Measurements from ENCODE around the gene POLR2J3.
"Not testable (repeated sequence)": the region's sequence is repeated elsewhere in the genome, so short reads cannot be mapped to it uniquely, and the experiment has no call there.

DNA sequence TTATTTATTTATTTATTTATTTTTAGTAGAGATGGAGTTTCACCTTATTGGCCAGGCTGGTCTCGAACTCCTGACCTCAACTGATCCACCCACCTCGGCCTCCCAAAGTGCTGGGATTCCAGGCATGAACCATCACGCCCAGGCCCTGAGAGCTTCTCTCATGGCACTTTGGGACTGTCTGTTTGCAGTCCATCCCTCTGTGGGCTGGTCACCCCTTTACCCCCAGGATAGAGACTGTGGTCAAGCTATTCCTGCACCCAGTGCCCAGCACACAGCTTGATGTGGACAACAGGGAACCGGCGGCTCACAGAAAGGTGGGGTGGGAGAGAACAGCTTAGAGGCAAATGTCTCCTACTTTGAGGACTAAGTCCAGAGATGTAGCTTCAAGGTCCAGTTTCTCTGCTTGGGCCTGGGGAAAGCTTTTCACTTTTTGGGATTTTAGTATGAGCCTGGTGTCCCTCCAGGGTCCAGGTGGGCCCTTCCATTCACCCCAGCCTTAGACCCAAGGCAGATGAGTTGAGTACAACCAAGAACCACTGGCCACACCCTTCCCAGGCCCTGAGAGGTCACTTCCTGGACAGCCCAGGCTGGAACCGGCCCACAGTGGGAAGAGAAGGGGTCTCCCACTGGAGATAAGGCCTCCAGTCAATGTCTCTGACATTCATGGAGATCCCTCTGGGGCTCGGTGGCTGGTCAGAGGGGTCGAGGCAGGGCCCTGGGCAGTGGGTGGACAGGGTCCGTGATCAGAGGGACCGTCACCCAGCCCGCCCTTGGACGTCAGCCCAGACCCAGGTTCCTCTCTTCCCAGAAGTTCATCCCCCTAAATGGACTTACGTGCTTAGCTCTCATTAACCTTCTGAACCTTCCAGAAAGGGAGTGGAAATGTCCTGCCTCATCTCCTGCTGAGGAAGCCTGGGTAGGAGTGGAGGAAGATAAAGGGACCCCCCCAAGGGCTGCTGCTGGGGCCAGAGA is 44.3 kb downstream of the POLR2J3 start:
- TF ChIP-seq, protein P1, sequence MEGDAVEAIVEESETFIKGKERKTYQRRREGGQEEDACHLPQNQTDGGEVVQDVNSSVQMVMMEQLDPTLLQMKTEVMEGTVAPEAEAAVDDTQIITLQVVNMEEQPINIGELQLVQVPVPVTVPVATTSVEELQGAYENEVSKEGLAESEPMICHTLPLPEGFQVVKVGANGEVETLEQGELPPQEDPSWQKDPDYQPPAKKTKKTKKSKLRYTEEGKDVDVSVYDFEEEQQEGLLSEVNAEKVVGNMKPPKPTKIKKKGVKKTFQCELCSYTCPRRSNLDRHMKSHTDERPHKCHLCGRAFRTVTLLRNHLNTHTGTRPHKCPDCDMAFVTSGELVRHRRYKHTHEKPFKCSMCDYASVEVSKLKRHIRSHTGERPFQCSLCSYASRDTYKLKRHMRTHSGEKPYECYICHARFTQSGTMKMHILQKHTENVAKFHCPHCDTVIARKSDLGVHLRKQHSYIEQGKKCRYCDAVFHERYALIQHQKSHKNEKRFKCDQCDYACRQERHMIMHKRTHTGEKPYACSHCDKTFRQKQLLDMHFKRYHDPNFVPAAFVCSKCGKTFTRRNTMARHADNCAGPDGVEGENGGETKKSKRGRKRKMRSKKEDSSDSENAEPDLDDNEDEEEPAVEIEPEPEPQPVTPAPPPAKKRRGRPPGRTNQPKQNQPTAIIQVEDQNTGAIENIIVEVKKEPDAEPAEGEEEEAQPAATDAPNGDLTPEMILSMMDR (IDR thresholded peaks at IDR 0.05; ENCODE audit: poor library complexity) = not testable (repeated sequence)
- not testable (repeated sequence) for TF ChIP-seq EZH2 (IDR thresholded peaks at IDR 0.05; ENCODE audit: borderline replicate concordance)
